Type B pancreatic cell (in vitro differentiated cells): ENCODE measurements around the gene CCDC57. TPM values are rescaled to one million over a fixed set of nuclear protein-coding genes. Genes with fewer than 3 reads are reported as not detected.

Source experiments
- DNase-seq: peaks from one replicate; pipeline ENCODE4 v3.0.0; 2021; ENCODE audit warnings: mixed read lengths; ENCODE audit not compliant: unreplicated experiment; ENCODE audit errors: extremely low spot score
- H3K27ac Mint-ChIP-seq: 2 replicates; pipeline ENCODE4 v1.8.0; 2021; ENCODE audit warnings: mild to moderate bottlenecking, mixed read lengths
- H3K27me3 Mint-ChIP-seq: 2 replicates; pipeline ENCODE4 v1.8.0; 2021; ENCODE audit warnings: mixed read lengths
- H3K36me3 Mint-ChIP-seq: 2 replicates; pipeline ENCODE4 v1.8.0; 2021; ENCODE audit warnings: mixed read lengths
- H3K4me1 Mint-ChIP-seq: one replicate; pipeline ENCODE4 v1.8.0; 2021; ENCODE audit warnings: mixed read lengths; ENCODE audit not compliant: unreplicated experiment
- H3K4me3 Mint-ChIP-seq: 2 replicates; pipeline ENCODE4 v1.8.0; 2021; ENCODE audit warnings: mild to moderate bottlenecking, mixed read lengths
- H3K9me3 Mint-ChIP-seq: 2 replicates; pipeline ENCODE4 v1.8.0; 2021; ENCODE audit warnings: mixed read lengths
- CTCF ChIP-seq: fragments of 200-600 bp; sonication (generic); conservative IDR thresholded peaks from 2 replicates; pipeline ENCODE4 v1.5.0; 2021; ENCODE audit warnings: antibody characterized with exemption, mild to moderate bottlenecking
- total RNA-seq: library from RNA; stranded (reverse); gene quantifications from 2 replicates; pipeline ENCODE4 v1.2.1, GENCODE V29; 2021; ENCODE audit warnings: low replicate concordance

The CCDC57 gene
- total RNA-seq, 1 donor from 2014 or later: 58.7 TPM

DNA sequence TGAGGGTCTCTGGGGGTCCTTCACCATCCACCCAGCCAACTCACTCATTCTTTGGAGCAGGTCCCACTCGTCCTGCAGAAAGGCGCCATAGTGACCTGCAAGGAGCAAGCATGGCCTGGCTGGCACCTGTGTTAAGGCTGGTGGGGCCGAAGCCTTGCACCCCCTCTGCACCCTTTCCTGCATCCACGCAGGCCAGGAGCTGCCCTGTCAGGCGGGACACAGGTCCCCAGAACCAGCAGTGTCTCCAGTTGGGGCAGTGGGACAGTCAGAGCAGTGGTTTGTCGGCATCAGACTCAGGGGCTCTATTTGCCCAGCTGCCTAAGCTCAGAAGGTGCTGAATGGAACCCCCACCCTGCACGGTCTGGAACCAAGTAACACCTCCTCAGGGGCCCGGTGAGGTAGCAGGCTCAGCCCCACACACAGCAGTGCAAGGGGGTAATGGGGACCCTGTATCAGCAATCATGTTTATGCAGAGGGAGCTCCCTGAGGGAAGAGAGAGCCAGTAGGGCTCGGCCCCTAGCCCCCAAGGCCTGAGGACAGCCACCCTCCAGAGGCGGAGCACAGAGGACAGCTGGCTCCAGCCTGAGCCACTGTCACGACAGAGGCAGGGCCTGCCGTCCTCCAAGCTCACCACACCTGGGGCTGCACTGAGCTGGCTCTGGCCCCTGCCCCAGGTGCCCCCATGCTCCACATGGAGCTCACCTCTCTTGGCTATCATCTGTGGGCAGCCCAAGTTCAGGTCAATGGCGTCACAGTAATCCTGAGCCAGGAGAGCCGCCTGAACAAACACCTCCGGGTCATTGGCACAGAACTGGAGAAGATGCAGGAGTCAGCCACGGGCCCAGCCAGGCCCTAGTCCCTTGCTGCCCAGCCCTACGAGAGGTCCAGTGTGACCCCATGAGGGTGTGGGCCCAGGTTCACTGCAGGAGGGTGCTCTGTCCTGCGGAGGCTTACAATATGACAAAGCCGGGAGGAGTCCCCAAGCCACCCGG lies 148.9 kb downstream of the CCDC57 start:
- Mint-ChIP-seq H3K27ac (no peak overlapping the region), H3K9me3 (no peaks in the 10 kb centered on the region), H3K27me3 (no peaks in the 10 kb centered on the region), H3K4me3 (peak overlapping the region; percentile 75), H3K4me1 (no peaks in the 10 kb centered on the region), H3K36me3 (no peaks in the 10 kb centered on the region)
- DNase-seq: no peak
- no peak for TF ChIP-seq CTCF

DNA sequence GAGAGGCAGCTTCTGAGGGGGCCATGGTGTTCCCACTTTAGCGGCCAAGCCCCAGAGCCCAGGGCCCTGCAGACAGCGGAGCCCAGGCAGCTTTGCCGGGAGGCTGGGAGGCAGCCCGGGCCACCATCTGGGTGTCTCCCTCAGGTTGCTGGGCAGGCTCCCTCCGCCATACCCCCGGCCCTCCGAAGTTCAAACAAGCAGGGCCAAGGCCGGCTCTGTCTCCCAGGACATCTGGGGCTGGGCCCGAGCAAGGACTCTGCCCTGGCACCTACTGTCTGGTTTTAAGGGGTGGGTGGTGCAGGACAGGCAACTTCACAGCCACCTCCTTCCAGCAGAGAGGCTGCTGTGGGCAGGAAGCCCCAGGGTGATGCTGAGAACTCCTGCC lies 149.7 kb downstream of the CCDC57 start:
- DNase-seq: no peak
- no peak overlapping the region for H3K4me3 Mint-ChIP-seq
- no peak for TF ChIP-seq CTCF
- H3K9me3 Mint-ChIP-seq: no peaks in the 10 kb centered on the region
- no peak overlapping the region for H3K27ac Mint-ChIP-seq
- H3K36me3 Mint-ChIP-seq: no peaks in the 10 kb centered on the region
- H3K27me3 Mint-ChIP-seq: no peaks in the 10 kb centered on the region
- H3K4me1 Mint-ChIP-seq: no peaks in the 10 kb centered on the region

DNA sequence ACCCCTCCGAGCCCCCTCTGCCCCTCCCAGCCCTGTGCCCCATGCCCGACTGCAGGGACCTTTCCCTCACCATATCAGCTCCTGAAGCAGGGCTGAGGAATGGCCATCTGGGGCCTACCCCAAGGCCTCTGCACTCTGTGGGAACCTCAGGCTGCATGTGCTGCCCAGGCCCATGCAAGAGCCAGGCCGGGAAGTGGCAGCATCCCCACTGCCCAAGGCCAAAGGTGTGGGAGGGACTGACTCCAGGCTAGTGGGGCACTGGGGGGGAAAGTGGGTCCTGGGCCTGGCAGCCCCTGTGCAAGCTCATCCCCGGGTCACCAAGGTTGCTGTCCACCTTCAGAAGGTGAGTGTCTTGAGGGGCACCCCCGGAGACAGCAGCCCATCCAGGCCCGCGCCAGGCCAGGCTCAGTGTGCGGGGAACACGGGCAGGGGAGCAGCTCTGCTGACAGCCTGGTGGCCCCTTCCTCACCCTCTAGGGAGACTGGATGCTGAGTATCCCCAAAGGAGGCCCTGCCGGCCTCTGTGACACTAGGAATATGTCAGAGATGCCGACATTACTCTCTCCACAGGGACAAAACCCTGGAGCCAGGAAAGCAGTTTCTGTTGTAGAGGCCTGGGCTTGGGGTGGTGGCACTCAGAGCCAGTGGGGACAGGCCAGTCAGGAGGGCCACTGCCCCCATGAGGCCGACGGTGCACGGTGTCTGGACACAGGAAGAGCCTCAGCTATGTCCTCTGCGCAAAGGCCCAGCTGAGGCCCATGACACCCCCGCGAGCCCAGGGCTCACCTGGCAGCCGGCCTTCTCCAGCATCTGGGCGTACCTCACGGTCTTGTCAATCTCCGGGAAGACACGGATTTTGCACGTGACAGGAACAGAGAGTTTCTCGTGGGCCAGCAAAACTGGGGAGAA lies 150.3 kb downstream of the CCDC57 start:
- H3K27me3 Mint-ChIP-seq: no peaks in the 10 kb centered on the region
- H3K4me3 Mint-ChIP-seq: no peak overlapping the region
- no peak for DNase-seq
- H3K9me3 Mint-ChIP-seq: no peaks in the 10 kb centered on the region
- no peaks in the 10 kb centered on the region for H3K4me1 Mint-ChIP-seq
- no peak overlapping the region for H3K27ac Mint-ChIP-seq
- no peaks in the 10 kb centered on the region for H3K36me3 Mint-ChIP-seq
- TF ChIP-seq CTCF: no peak

DNA sequence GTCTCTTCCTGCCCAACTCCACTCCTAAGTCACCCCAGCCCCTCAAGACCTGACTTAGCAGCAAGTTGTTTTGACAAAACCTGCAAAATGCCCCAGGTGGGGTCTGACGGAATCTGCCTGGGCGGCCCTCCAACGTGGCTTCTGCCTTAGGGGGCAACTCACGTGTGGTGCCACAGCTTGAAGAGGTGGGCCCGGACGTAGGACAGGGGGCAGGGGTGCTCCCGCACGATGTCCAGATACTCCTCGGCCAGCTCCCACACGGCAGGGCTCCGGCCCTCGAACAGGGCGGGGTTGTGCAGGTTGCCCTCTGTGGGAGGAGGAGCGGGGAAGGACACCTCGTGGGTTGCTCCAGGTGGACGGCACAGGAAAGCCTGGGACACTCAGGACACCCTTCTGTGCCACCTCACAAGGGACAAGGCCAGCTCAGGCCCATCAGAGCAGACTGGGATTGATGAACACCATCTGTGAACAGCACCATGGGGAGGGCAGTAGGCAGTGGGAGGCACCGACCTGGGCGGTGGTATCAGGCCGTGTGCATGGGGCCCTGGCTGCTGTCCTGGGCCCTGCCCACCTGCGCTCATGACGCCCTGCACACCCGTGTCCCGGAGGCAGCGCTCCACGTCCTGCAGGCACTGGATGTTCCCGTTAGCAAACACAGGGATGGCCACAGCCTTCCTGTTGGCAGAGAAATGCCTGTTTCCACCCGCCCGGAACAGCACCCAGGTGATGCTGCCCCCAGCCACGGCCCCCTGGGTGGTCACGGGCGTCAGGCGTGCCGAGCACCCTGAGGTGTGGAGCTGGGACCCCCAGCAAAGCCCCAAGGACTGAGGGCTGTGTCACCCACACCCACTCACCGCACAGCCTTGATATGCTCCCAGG lies 151.4 kb downstream of the CCDC57 start:
- DNase-seq: no peak
- Mint-ChIP-seq H3K27ac (no peak overlapping the region), H3K36me3 (no peaks in the 10 kb centered on the region), H3K4me3 (no peak overlapping the region), H3K27me3 (no peaks in the 10 kb centered on the region), H3K4me1 (no peaks in the 10 kb centered on the region), H3K9me3 (no peaks in the 10 kb centered on the region)
- no peak for TF ChIP-seq CTCF

DNA sequence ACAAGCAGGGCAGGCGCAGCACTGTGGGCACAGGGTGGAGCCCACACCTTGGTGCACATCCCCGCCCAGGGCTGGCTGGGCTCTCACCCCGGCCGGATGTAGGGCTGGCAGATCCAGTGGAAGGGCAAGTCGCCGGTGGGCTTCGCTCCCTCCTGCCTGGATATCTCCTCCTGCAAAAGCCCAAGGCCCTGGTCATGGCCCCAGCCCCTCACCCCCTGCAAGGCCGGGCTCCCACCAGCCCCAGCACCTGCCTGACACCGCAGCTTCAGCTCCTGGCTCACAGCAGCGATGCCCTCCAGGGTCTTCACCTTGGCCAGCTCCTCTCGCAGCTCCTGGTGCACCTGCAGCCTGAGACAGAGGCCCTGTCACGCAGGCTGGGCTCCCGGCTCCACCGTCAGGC lies 152.0 kb downstream of the CCDC57 start:
- no peak for DNase-seq
- Mint-ChIP-seq H3K4me3 (no peak overlapping the region), H3K4me1 (no peaks in the 10 kb centered on the region), H3K27ac (no peak overlapping the region), H3K27me3 (no peaks in the 10 kb centered on the region), H3K36me3 (no peaks in the 10 kb centered on the region), H3K9me3 (no peaks in the 10 kb centered on the region)
- TF ChIP-seq CTCF: no peak
